Astrocyte (in vitro differentiated cells and primary cell): Measurements from ENCODE around the gene SPON2.

ENCODE experiments used
- CTCF ChIP-seq: IDR thresholded peaks from 2 replicates; pipeline ENCODE4 v1.5.1; 2011; ENCODE audit warnings: low read depth, mild to moderate bottlenecking, inconsistent platforms, low read length, moderate library complexity; ENCODE audit not compliant: insufficient read depth
- EZH2 ChIP-seq: IDR thresholded peaks from 2 replicates; pipeline ENCODE4 v1.6.1; 2012; ENCODE audit warnings: mild to moderate bottlenecking, low read length, inconsistent platforms; ENCODE audit not compliant: insufficient read depth

DNA sequence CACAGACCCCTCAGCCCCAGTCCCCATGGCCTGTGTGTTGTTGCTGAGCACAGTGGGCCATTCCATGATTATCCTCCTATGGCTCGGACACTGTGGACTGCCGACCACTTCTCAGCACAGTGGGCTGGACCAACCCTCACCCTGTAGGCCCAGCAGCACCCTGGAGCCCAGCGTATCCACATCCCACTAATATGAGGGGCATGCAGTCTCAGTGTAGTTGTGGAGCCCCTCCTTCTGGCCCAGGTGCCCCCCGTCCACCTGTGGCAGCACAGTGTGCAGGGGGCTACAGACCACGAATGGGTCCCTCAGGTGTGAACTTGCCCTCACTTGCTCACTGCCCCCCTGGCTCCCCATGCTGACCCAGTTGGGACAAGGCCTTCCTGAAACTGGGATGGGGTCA, 7.9 kb downstream of the SPON2 start:
- TF ChIP-seq CTCF (no peak), EZH2 (no peak)
